ENCODE measurements around the gene ATP11A. TPM values are rescaled to one million over a fixed set of nuclear protein-coding genes. Genes with fewer than 3 reads are reported as not detected.
A peak's percentile ranks its signal among the peaks of the same experiment; 100 is the strongest.
"Not testable (repeated sequence)": the region's sequence is repeated elsewhere in the genome, so short reads cannot be mapped to it uniquely, and the experiment has no call there.

ATP11A gene
- total RNA-seq, 1 donor from 2014 or later: 114 TPM

GRCh38 chr13:112793545-112794445, 104.0 kb downstream of the ATP11A start:
- TF ChIP-seq, protein P1, sequence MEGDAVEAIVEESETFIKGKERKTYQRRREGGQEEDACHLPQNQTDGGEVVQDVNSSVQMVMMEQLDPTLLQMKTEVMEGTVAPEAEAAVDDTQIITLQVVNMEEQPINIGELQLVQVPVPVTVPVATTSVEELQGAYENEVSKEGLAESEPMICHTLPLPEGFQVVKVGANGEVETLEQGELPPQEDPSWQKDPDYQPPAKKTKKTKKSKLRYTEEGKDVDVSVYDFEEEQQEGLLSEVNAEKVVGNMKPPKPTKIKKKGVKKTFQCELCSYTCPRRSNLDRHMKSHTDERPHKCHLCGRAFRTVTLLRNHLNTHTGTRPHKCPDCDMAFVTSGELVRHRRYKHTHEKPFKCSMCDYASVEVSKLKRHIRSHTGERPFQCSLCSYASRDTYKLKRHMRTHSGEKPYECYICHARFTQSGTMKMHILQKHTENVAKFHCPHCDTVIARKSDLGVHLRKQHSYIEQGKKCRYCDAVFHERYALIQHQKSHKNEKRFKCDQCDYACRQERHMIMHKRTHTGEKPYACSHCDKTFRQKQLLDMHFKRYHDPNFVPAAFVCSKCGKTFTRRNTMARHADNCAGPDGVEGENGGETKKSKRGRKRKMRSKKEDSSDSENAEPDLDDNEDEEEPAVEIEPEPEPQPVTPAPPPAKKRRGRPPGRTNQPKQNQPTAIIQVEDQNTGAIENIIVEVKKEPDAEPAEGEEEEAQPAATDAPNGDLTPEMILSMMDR (IDR thresholded peaks at IDR 0.05; ENCODE audit: unreplicated experiment): no peak
- Mint-ChIP-seq H3K4me3 (no peak overlapping the region), H3K36me3 (peaks cover 42% of the 10 kb centered on the region), H3K27me3 (ENCODE audit: low read depth) (no peaks in the 10 kb centered on the region), H3K9me3 (peaks cover 30% of the 10 kb centered on the region), H3K27ac (no peak overlapping the region), H3K4me1 (no peaks in the 10 kb centered on the region)
- DNase-seq (ENCODE audit: low spot score in 2 of 2, unreplicated experiment in 2 of 2): no peak

DNA sequence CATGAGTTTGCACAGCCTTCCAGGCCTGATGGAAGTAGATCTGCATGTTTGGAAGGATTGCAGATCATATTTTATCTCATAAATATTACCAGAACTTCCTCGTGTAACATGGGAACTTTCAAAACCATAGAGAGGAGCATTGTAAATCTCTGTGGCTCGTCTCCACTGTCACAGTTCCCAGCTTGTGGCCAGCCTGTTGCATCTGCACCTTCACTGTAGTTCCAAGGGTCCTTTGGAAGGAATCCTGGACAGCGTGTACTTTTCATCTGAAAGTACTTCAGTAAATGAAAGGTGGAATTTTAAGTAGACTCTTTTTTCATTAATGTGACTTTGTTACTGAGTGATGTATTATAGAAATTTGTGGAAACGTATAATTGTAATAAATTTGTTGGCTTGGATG, 105.4 kb downstream of the ATP11A start:
- TF ChIP-seq, protein P1 (IDR thresholded peaks at IDR 0.05; ENCODE audit: unreplicated experiment): no peak
- Mint-ChIP-seq H3K4me1 (no peaks in the 10 kb centered on the region), H3K36me3 (peaks cover 46% of the 10 kb centered on the region), H3K4me3 (no peak overlapping the region), H3K27ac (peak overlapping the region; percentile 12), H3K27me3 (ENCODE audit: low read depth) (no peaks in the 10 kb centered on the region), H3K9me3 (peaks cover 38% of the 10 kb centered on the region)
- no peak for DNase-seq (ENCODE audit: low spot score in 2 of 2, unreplicated experiment in 2 of 2)

DNA sequence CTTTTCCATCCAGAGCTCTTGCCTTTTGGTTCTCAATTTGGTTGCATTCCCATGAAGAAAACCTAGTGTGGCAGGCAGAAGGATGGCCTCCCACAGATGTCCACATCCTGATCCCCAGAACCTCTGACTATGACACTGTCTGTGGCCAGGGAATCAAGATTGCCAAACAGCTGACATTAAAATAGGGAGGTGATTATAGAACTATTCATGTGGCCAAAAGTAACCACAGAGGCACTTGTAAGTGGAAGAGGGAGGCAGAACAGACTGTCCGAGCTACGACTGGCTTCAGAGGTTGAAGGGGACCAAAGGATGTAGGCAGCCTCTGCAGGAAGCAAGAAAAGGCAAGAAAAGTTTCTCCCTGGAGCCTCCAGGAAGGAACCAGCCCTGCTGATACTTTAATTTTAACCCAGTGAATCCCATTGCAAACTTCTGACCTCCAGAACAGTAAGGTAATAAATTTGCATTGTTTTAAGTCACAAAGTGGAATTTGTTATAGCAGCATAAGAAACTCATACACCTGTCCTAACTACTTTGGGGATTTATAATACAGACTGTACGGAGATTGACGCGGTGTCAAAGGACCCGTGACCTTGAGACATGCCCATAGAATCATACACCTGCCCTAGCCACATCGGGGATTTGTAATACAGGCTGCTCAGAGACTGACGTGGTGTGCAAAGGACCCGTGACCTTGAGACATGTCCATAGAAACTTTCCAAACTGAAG, 106.5 kb downstream of the ATP11A start:
- peaks cover 46% of the 10 kb centered on the region for H3K36me3 Mint-ChIP-seq
- no peaks in the 10 kb centered on the region for H3K27me3 Mint-ChIP-seq (ENCODE audit: low read depth)
- no peak overlapping the region for H3K4me3 Mint-ChIP-seq
- H3K9me3 Mint-ChIP-seq: peaks cover 43% of the 10 kb centered on the region
- H3K27ac Mint-ChIP-seq: no peak overlapping the region
- no peak for DNase-seq (ENCODE audit: low spot score in 2 of 2, unreplicated experiment in 2 of 2)
- TF ChIP-seq, protein P1 (IDR thresholded peaks at IDR 0.05; ENCODE audit: unreplicated experiment): no peak
- H3K4me1 Mint-ChIP-seq: no peaks in the 10 kb centered on the region

- Mint-ChIP-seq H3K27ac (no peak overlapping the region), H3K4me1 (peaks cover 4% of the 10 kb centered on the region), H3K9me3 (peaks cover 47% of the 10 kb centered on the region), H3K4me3 (no peak overlapping the region), H3K36me3 (peaks cover 41% of the 10 kb centered on the region), H3K27me3 (ENCODE audit: low read depth) (no peaks in the 10 kb centered on the region)
- TF ChIP-seq, protein P1 (IDR thresholded peaks at IDR 0.05; ENCODE audit: unreplicated experiment): no peak
- no peak for DNase-seq (ENCODE audit: low spot score in 2 of 2, unreplicated experiment in 2 of 2)
These were observed 109.6 kb downstream of the ATP11A start for GRCh38 chr13:112799394-112799793.

DNA sequence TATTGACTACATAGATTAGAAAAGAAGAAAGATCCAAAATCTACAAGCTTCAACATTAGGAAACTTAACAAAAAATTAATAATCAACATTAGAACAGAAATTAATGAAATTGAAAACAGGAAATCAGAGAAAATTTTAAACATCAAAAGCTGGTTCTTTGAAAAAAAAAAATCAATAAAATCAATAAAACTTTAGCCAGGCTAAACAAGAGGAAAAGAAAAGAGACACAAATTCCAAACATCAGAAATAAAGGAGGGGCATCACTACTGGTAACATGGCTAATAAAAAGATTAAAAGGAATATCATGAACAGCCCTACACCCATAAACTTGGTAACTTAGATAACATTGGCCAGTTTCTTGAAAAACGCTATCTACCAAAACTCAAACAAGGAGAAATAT, 110.2 kb downstream of the ATP11A start:
- Mint-ChIP-seq H3K27me3 (ENCODE audit: low read depth) (no peaks in the 10 kb centered on the region), H3K4me3 (no peak overlapping the region), H3K27ac (no peak overlapping the region), H3K36me3 (peaks cover 43% of the 10 kb centered on the region), H3K9me3 (peaks cover 47% of the 10 kb centered on the region), H3K4me1 (peaks cover 9% of the 10 kb centered on the region)
- TF ChIP-seq, protein P1 (IDR thresholded peaks at IDR 0.05; ENCODE audit: unreplicated experiment): no peak
- DNase-seq (ENCODE audit: low spot score in 2 of 2, unreplicated experiment in 2 of 2): no peak

DNA sequence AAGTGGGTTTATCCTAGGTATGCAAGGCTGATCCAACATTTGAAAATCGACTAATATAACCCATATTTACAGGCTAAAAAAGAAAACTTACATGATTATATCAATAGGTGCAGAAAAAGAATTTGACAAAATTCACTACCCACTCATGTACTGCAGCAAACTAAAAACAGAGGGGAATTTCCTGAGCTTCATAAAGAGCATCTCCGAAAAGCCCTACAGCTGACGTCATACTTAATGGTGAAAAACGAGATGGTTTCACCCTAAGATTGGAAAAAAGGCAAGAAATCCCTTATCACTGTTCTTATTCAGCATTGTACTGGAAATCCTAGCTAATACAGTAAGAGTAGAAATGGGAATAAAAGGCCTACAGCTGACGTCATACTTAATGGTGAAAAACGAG, 111.0 kb downstream of the ATP11A start:
- H3K36me3 Mint-ChIP-seq: peaks cover 45% of the 10 kb centered on the region

More for the DNA sequence above, 111.0 kb downstream of the ATP11A start:
- H3K27me3 Mint-ChIP-seq (ENCODE audit: low read depth); DNase-seq (ENCODE audit: low spot score in 2 of 2, unreplicated experiment in 2 of 2); H3K4me3 Mint-ChIP-seq; H3K27ac Mint-ChIP-seq; H3K4me1 Mint-ChIP-seq: not testable (repeated sequence)
- H3K9me3 Mint-ChIP-seq: peaks cover 47% of the 10 kb centered on the region
